PFSK-1 (cell line): ENCODE results near the gene ARHGEF16.

ENCODE experiments used
- FOXP2 ChIP-seq: optimal IDR thresholded peaks from 2 replicates; pipeline ENCODE3; 2011; ENCODE audit warnings: borderline replicate concordance, control low read depth, inconsistent platforms; ENCODE audit not compliant: insufficient read depth; ENCODE audit errors: extremely low read length, extremely low read depth
- POLR2AphosphoS5 ChIP-seq: IDR thresholded peaks from 2 replicates; pipeline ENCODE4 v1.6.1; 2012; ENCODE audit warnings: low read depth, mild to moderate bottlenecking, control low read depth, low read length, moderate library complexity
- SIN3A ChIP-seq: IDR thresholded peaks from 2 replicates; pipeline ENCODE4 v1.6.1; 2012; ENCODE audit warnings: mild to moderate bottlenecking, low read length, moderate library complexity, borderline replicate concordance; ENCODE audit not compliant: insufficient read depth
- TAF1 ChIP-seq: IDR thresholded peaks from 2 replicates; pipeline ENCODE4 v1.6.1; 2012; ENCODE audit warnings: low read length, control low read depth, borderline replicate concordance; ENCODE audit not compliant: insufficient read depth
- TF ChIP-seq, protein P1 (sequence below), 2 experiments: IDR thresholded peaks; 2 replicates each; pipeline versions ENCODE4 v1.6.1 to v1.8.0; 2011 to 2012; ENCODE audit warnings: low read depth in 2 of 2, low read length in 2 of 2, control low read depth in 1 of 2, inconsistent platforms in 1 of 2, mild to moderate bottlenecking in 1 of 2, moderate library complexity in 1 of 2; ENCODE audit not compliant: insufficient read depth in 1 of 2

ARHGEF16 gene

GRCh38 chr1:3427711-3428704, 26.5 kb upstream of the ARHGEF16 start:
- TF ChIP-seq FOXP2 (no peak), TAF1 (no peak), POLR2AphosphoS5 (no peak), SIN3A (no peak)
- TF ChIP-seq, protein P1, sequence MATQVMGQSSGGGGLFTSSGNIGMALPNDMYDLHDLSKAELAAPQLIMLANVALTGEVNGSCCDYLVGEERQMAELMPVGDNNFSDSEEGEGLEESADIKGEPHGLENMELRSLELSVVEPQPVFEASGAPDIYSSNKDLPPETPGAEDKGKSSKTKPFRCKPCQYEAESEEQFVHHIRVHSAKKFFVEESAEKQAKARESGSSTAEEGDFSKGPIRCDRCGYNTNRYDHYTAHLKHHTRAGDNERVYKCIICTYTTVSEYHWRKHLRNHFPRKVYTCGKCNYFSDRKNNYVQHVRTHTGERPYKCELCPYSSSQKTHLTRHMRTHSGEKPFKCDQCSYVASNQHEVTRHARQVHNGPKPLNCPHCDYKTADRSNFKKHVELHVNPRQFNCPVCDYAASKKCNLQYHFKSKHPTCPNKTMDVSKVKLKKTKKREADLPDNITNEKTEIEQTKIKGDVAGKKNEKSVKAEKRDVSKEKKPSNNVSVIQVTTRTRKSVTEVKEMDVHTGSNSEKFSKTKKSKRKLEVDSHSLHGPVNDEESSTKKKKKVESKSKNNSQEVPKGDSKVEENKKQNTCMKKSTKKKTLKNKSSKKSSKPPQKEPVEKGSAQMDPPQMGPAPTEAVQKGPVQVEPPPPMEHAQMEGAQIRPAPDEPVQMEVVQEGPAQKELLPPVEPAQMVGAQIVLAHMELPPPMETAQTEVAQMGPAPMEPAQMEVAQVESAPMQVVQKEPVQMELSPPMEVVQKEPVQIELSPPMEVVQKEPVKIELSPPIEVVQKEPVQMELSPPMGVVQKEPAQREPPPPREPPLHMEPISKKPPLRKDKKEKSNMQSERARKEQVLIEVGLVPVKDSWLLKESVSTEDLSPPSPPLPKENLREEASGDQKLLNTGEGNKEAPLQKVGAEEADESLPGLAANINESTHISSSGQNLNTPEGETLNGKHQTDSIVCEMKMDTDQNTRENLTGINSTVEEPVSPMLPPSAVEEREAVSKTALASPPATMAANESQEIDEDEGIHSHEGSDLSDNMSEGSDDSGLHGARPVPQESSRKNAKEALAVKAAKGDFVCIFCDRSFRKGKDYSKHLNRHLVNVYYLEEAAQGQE (IDR thresholded peaks at IDR 0.05; ENCODE audit: insufficient read depth in 1 of 2, low read depth in 2 of 2, low read length in 2 of 2), result no peak

GRCh38 chr1:3428899-3429298, 25.6 kb upstream of the ARHGEF16 start:
- TF ChIP-seq FOXP2, result no peak

DNA sequence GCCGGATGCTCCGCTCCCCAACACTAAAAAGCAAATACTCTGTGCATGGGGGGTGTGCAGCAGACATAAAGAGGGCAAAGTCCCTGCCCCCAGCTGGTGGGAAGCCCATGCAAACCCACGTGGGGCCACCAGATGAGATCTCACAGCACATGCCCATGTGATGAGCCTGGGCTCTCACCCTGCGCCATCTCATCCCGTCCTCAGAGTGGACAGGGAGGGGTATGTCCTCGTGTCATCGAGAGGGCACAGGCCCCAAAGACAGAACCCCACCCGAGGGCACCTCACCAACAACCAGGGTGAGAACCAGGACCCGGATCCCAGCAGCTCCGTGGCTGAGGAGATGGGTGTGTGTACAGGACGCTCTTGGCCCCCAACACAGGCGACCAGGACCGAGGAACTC, 25.1 kb upstream of the ARHGEF16 start:
- TF ChIP-seq POLR2AphosphoS5 (no peak), FOXP2 (no peak), TAF1 (no peak), SIN3A (no peak)
- TF ChIP-seq, protein P1 (IDR thresholded peaks at IDR 0.05; ENCODE audit: insufficient read depth in 1 of 2, low read depth in 2 of 2, low read length in 2 of 2), result no peak

DNA sequence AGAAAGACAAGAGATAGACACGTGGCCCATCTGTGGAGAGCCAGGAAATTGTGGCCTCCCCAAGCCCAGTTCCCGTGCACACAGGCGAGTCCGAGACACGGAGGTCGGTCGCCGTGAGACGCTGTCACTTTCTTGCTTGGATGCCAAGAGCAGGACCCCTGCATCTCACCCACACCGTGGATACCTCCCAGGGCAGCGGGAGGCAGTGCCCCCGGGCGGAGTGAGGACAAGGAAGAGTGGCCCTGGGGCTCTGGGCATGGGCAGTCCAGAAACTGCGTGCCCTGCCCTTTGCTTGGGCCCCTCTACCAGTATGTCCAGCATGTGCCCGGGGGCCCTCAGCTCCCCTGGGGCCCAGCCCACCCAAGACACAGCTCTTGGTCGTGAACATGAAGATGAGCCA, 24.7 kb upstream of the ARHGEF16 start:
- TF ChIP-seq, protein P1 (IDR thresholded peaks at IDR 0.05; ENCODE audit: insufficient read depth in 1 of 2, low read depth in 2 of 2, low read length in 2 of 2), result no peak
- TF ChIP-seq SIN3A, result no peak

GRCh38 chr1:3430406-3430805, 24.1 kb upstream of the ARHGEF16 start:
- no peak for TF ChIP-seq TAF1

- TF ChIP-seq, protein P1 (IDR thresholded peaks at IDR 0.05; ENCODE audit: insufficient read depth in 1 of 2, low read depth in 2 of 2, low read length in 2 of 2), result no peak
- TF ChIP-seq TAF1 (no peak), FOXP2 (no peak), SIN3A (no peak), POLR2AphosphoS5 (no peak)
Observed at GRCh38 chr1:3430820-3431219, 23.6 kb upstream of the ARHGEF16 start.
